ENCODE results near the gene DDIT4. TPM values are rescaled to one million over a fixed set of nuclear protein-coding genes. Genes with fewer than 3 reads are reported as not detected.

The DDIT4 gene
- total RNA-seq, 2 donors from 2014 or later = 45.5 to 147 TPM

GRCh38 chr10:72238392-72239175, 35.1 kb upstream of the DDIT4 start:
- Histone ChIP-seq H3K27me3 (no peaks in the 10 kb centered on the region), H3K4me1 (peaks cover 6% of the 10 kb centered on the region), H3K27ac (no peak overlapping the region), H3K9me3 (no peaks in the 10 kb centered on the region), H3K4me3 (no peak overlapping the region), H3K36me3 (peaks cover 7% of the 10 kb centered on the region), H3K9ac (ENCODE audit: low read depth in 2 of 2, low read length in 2 of 2) (no peak overlapping the region)
- no peak for DNase-seq
- no peak for TF ChIP-seq CTCF (IDR thresholded peaks at IDR 0.05)
- intact Hi-C loops (cut with DNase I) = no loop called here

DNA sequence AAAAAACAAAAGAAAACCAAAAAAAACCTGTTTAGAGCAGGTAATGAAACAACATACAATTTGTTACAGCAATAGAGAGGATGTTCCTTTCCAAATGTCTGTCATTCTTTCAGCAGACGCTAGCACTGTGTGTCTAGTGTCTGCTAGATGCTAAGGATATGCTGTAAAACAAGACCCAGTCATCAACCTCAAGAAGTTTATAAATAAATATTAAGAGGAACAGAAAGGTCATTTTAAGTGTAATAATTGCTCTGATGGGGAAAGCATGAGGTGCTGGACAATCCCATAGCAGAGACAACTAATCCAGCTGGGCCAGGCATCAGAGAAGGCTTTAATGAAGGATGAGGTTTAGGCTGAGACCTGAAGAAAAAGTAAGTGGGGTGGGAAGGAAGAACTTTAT, 34.3 kb upstream of the DDIT4 start:
- intact Hi-C loops (cut with DNase I) = no loop called here
- peaks cover 14% of the 10 kb centered on the region for H3K4me1 ChIP-seq
- no peak for DNase-seq
- no peak overlapping the region for H3K4me3 ChIP-seq
- no peak overlapping the region for H3K27ac ChIP-seq
- no peaks in the 10 kb centered on the region for H3K9me3 ChIP-seq
- H3K36me3 ChIP-seq = no peaks in the 10 kb centered on the region
- TF ChIP-seq CTCF (IDR thresholded peaks at IDR 0.05) = no peak
- H3K9ac ChIP-seq (ENCODE audit: low read depth in 2 of 2, low read length in 2 of 2) = no peak overlapping the region
- no peaks in the 10 kb centered on the region for H3K27me3 ChIP-seq

DNA sequence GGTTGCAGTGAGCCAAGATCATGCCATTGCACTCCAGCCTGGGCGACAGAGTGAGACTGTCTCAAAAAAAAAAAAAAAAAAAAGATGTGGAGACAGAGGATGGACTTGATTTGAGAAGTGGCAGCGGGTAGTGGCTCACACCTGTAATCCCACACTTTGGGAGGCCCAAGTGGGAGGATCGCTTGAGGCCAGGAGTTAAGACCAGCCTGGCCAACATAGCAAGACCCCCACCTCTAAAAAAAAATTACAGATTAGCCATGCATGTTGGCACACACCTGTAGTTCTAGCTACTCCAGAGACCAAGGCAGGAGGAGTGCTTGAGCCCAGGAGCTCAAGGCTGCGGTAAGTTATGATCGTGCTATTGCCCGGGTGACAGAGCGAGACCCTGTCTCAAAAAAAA, 33.4 kb upstream of the DDIT4 start:
- TF ChIP-seq CTCF (IDR thresholded peaks at IDR 0.05) = no peak
- H3K27ac ChIP-seq = no peak overlapping the region
- no peaks in the 10 kb centered on the region for H3K36me3 ChIP-seq
- H3K4me3 ChIP-seq = no peak overlapping the region
- DNase-seq = no peak
- intact Hi-C loops (cut with DNase I) = no loop called here
- H3K27me3 ChIP-seq = no peaks in the 10 kb centered on the region
- H3K9ac ChIP-seq (ENCODE audit: low read depth in 2 of 2, low read length in 2 of 2) = no peak overlapping the region
- peaks cover 24% of the 10 kb centered on the region for H3K4me1 ChIP-seq
- H3K9me3 ChIP-seq = no peaks in the 10 kb centered on the region

DNA sequence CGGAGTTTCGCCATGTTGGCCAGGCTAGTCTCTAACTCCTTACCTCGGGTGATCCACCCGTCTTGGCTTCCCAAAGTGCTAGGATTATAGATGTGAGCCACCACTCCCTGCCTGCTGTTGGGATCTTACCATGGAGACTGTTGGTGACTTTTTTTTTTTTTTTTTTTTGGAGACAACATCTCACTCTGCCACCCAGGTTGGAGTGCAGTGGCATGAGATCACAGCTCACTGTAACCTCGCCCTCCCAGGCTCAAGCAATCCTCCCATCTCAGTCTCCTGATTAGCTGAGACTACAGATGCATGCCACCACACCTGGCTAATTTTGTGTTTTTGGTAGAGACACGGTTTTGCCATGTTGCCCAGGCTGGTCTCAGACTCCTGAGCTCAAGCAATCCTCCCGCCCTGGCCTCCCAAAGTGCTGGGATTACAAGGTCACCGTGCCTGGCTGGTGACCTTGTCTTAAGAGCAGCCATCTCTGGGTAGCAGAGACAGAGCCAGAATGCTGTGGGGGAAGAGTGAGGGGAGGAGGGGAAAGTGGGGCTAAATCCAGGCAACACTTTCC, 32.0 kb upstream of the DDIT4 start:
- no peaks in the 10 kb centered on the region for H3K27me3 ChIP-seq

GRCh38 chr10:72242675-72243074, 31.0 kb upstream of the DDIT4 start:
- intact Hi-C loops (cut with DNase I) = no loop called here
- Histone ChIP-seq H3K27ac (peak overlapping the region; percentile 68), H3K9me3 (no peaks in the 10 kb centered on the region), H3K36me3 (no peaks in the 10 kb centered on the region), H3K4me3 (no peak overlapping the region), H3K9ac (ENCODE audit: low read depth in 2 of 2, low read length in 2 of 2) (no peak overlapping the region), H3K4me1 (peaks cover 29% of the 10 kb centered on the region), H3K27me3 (no peaks in the 10 kb centered on the region)
- TF ChIP-seq CTCF (IDR thresholded peaks at IDR 0.05) = no peak
- DNase-seq = no peak

More for the DNA sequence above, 32.0 kb upstream of the DDIT4 start:
- intact Hi-C loops (cut with DNase I) = no loop called here
- TF ChIP-seq CTCF (IDR thresholded peaks at IDR 0.05) = no peak
- Histone ChIP-seq H3K27ac (no peak overlapping the region), H3K4me1 (peaks cover 24% of the 10 kb centered on the region), H3K9me3 (no peaks in the 10 kb centered on the region), H3K9ac (ENCODE audit: low read depth in 2 of 2, low read length in 2 of 2) (no peak overlapping the region), H3K36me3 (no peaks in the 10 kb centered on the region), H3K4me3 (no peak overlapping the region)
- no peak for DNase-seq
